GM06990 (cell line): ENCODE data around the gene AQP6.

ENCODE experiments used
- DNase-seq: peaks from one replicate; pipeline ENCODE4 v3.0.0-alpha.2; 2011; ENCODE audit not compliant: insufficient read length; ENCODE audit errors: extremely low read depth
- H3K27me3 ChIP-seq: replicated peaks from 2 replicates; pipeline ENCODE4 v1.6.0; 2011; ENCODE audit warnings: low read length; ENCODE audit not compliant: control insufficient read depth, insufficient read depth
- H3K36me3 ChIP-seq: 2 replicates; pipeline ENCODE4 v1.5.1; 2011; ENCODE audit warnings: low read length; ENCODE audit not compliant: control insufficient read depth, insufficient read depth
- H3K4me3 ChIP-seq: replicated peaks from 2 replicates; pipeline ENCODE4 v1.5.1; 2011; ENCODE audit warnings: low read depth, mild to moderate bottlenecking, control low read depth, low read length
- CTCF ChIP-seq: IDR thresholded peaks from 2 replicates; pipeline ENCODE4 v1.5.1; 2011; ENCODE audit warnings: low read length, control low read depth, mild to moderate bottlenecking, inconsistent platforms; ENCODE audit not compliant: insufficient read depth, poor library complexity, severe bottlenecking

Gene AQP6

DNA sequence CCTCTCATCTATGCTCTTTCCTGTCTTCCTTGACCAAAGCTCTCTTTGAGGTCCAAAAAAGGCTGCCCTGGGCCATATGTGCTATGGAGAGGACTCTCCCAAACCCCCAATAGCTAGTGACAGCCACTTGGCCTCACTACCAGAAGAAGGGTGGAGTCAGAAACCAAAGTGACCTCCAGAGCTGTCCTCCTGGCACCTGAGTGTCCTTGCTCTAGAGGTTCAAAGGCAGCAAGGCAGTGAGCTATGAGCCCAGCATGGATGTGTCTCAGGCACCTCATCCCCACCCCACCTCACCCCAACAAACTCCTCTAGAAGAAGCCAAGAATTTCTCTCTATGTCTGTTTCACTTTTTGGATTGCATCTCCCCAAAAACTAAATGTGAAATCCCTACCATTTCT lies 15.2 kb upstream of the AQP6 start:
- DNase-seq = no peak
- H3K27me3 ChIP-seq = peaks cover 6% of the 10 kb centered on the region
- TF ChIP-seq CTCF = no peak
- H3K4me3 ChIP-seq = no peak overlapping the region
- H3K36me3 ChIP-seq = no peaks in the 10 kb centered on the region

GRCh38 chr12:49959685-49960473 lies 12.9 kb upstream of the AQP6 start:
- Histone ChIP-seq H3K4me3 (no peak overlapping the region), H3K36me3 (no peaks in the 10 kb centered on the region), H3K27me3 (peaks cover 4% of the 10 kb centered on the region)
- DNase-seq = no peak
- TF ChIP-seq CTCF = no peak

DNA sequence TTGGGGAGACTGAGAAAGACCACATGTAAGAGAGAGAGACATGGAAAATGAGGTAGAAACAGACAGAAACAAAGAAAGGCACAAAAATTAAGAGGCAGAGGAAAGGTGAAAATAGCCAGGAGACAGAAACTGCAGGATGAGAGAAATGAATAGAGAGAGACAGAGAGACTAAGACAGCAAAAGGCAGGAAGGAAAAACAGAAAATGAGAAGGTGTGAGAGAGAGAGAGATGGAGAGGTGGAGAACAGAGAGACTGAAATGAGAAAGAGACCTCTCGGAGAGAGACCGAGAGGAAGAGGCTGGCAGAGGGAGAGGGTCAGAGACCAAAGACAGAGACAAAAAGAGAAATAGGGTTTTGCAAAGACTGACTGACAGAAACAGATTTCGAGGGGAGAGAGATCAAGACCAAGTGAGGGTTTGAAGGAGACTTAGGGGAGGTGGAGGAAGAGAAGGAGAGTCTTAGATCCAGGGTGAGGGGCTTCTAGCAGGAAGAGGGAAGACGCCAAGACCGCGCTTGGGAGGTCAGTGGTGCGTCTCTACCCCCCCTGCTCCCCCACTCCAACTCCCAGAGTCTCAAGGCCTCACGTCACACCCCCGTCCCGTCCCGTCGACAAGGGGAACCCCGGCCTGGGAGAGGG lies 12.2 kb upstream of the AQP6 start:
- peaks cover 3% of the 10 kb centered on the region for H3K27me3 ChIP-seq
- H3K4me3 ChIP-seq = no peak overlapping the region
- DNase-seq = no peak
- TF ChIP-seq CTCF = no peak
- H3K36me3 ChIP-seq = no peaks in the 10 kb centered on the region

DNA sequence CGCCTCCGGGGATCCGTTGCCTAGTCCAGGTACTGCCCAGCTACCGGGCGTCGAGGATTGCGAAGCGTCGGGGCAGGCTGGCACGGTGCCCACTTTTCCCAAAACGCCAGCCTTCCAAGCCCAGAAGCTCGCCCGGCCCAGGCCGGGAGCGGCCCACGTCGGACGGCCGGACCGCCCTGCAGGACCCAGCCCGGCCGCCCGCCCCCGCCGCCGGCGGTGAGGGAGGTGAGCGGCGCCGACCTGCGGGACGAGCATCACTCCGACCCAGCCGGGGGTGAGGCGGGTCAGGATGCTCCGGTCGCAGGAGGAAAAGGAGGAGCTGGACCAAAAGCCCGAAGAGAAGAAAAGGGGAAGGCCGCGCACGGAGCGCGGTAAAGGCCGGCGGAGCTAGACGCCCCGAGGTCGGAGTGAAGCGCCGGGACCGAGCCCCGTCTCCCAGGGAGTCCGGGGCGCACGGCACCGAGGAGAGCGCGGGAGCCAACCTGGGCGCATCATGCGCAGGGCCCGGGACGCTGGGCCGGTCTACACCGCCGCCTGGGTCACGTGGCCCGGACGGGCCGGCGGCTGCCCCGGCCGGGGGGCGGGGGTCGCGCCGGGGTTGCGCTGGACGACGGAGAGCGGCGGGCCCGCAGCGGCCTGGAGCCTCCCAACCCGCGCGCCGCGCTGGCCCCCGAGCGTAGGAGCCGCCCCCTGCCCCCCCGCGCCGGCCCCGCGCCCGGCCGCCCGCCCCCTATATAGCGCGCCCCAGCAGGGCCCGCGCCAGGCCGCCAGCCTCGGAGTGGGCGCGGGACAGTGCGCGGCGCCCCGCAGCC lies 11.4 kb upstream of the AQP6 start, which contains the start of gene AQP5:
Gene AQP5 (plus strand): TSS at position 762 of the 812 bp plus-strand sequence. CDS start 146 bp downstream, outside the sequence.
- DNase-seq = no peak
- no peaks in the 10 kb centered on the region for H3K36me3 ChIP-seq
- TF ChIP-seq CTCF = no peak
- H3K4me3 ChIP-seq = no peak within 1 kb of the TSS
- H3K27me3 ChIP-seq = peaks cover 3% of the 10 kb centered on the region

DNA sequence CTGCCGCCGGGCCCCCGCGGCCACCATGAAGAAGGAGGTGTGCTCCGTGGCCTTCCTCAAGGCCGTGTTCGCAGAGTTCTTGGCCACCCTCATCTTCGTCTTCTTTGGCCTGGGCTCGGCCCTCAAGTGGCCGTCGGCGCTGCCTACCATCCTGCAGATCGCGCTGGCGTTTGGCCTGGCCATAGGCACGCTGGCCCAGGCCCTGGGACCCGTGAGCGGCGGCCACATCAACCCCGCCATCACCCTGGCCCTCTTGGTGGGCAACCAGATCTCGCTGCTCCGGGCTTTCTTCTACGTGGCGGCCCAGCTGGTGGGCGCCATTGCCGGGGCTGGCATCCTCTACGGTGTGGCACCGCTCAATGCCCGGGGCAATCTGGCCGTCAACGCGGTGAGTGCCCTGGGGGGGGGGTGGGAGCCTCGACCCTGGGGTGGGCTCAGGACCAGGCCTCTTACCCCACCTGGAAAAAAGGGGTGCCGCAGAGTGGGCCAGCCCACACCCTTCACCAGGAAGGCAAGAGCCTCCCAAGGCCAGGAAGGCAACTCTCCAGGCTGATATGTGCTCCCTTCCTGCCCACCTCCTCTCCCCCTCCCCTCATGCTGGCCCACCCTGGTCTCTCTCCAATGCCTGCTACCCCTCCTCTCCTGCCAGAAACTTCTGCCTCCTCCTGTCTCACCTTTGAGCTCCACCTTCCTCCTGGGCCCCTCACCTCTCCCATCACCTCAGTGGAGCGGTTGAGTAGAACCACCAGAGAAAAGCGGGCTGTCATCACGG lies 10.6 kb upstream of the AQP6 start:
- no peak for TF ChIP-seq CTCF
- H3K36me3 ChIP-seq = no peaks in the 10 kb centered on the region
- DNase-seq = no peak
- no peak overlapping the region for H3K4me3 ChIP-seq
- H3K27me3 ChIP-seq = peaks cover 3% of the 10 kb centered on the region
